ENCODE results near the gene VSTM2B. TPM values are rescaled to one million over a fixed set of nuclear protein-coding genes. Genes with fewer than 3 reads are reported as not detected.

Gene VSTM2B
- total and polyA plus RNA-seq, 2 of the 13 experiments (the other 11 are each of a cell fraction or from before 2014, with no cell fraction given), result not detected

- Histone ChIP-seq H3K27ac (ENCODE audit: extremely low read length, insufficient read depth, low read length) (no peak overlapping the region), H3K79me2 (ENCODE audit: insufficient read depth, low read length) (no peaks in the 10 kb centered on the region), H2AFZ (ENCODE audit: low read length) (no peak overlapping the region), H3K9me3 (ENCODE audit: low read length) (no peaks in the 10 kb centered on the region), H3K4me1 (ENCODE audit: insufficient read depth, low read length) (no peaks in the 10 kb centered on the region), H3K4me2 (ENCODE audit: low read depth, low read length) (no peak overlapping the region), H4K20me1 (ENCODE audit: insufficient read depth, low read length) (no peaks in the 10 kb centered on the region), H3K27me3 (ENCODE audit: control insufficient read depth in 1 of 2, insufficient read depth in 2 of 2, low read length in 2 of 2) (peaks cover 0 to 13% of the 10 kb centered on the region in 2 experiments; a peak in 1 of 5 replicates), H3K36me3 (replicated peaks in 1 of 2; ENCODE audit: control insufficient read depth in 1 of 2, insufficient read depth in 2 of 2, low read length in 2 of 2) (no peaks in the 10 kb centered on the region), H3K9ac (ENCODE audit: insufficient read depth, low read depth, low read length) (no peak overlapping the region), H3K4me3 (replicated peaks in 1 of 3; ENCODE audit: insufficient read depth in 1 of 3, low read depth in 2 of 3, low read length in 3 of 3) (no peak overlapping the region)
- no TSS peak for BruUV-seq (replicated peaks)
- no peak for DNase-seq (ENCODE audit: low spot score)
- in situ Hi-C loops (cut with HindIII; ENCODE audit: extremely low pct_ligation_motif_present, low pct_unique_long_range_greater_than_20kb) (no loop called here), intact Hi-C loops (cut with micrococcal nuclease; ENCODE audit: unreplicated experiment) (no loop called here)
- ChIA-PET CTCF (ENCODE audit: low intra/inter-chr PET ratio, low total read pairs) (no interaction called here), POLR2A (no interaction called here)
- FAIRE-seq, result no peak
- no peak for ATAC-seq
- whole genome bisulfite sequencing (ENCODE audit: low lambda C conversion rate), result 0% methylated on average over 2 of the region's 2 CpGs
- TF ChIP-seq RXRB (CRISPR knock-in tag; IDR thresholded peaks at IDR 0.05; ENCODE audit: borderline replicate concordance), result no peak
- no peak for TF ChIP-seq ZNF512 (CRISPR knock-in tag; IDR thresholded peaks at IDR 0.05)
- no peak for TF ChIP-seq ATF3 (CRISPR knock-in tag; IDR thresholded peaks at IDR 0.05)
- no peak for TF ChIP-seq SNAI1 (CRISPR knock-in tag; IDR thresholded peaks at IDR 0.05; ENCODE audit: borderline replicate concordance)
- TF ChIP-seq ZSCAN29 (CRISPR knock-in tag; conservative IDR thresholded peaks at IDR 0.05), result no peak
- TF ChIP-seq ESRRA (CRISPR knock-in tag; IDR thresholded peaks at IDR 0.05; ENCODE audit: low read depth), result no peak
- TF ChIP-seq POGK (CRISPR knock-in tag; conservative IDR thresholded peaks at IDR 0.05), result no peak
- TF ChIP-seq U2AF2 (IDR thresholded peaks at IDR 0.05; ENCODE audit: low read depth, low read length), result no peak
- TF ChIP-seq ZNF770 (CRISPR knock-in tag; IDR thresholded peaks at IDR 0.05), result no peak
- TF ChIP-seq SALL2 (CRISPR knock-in tag; IDR thresholded peaks at IDR 0.05), result no peak
- TF ChIP-seq ARID4A (CRISPR knock-in tag; IDR thresholded peaks at IDR 0.05; ENCODE audit: borderline replicate concordance), result no peak
- TF ChIP-seq ZNF34 (CRISPR knock-in tag; IDR thresholded peaks at IDR 0.05; ENCODE audit: borderline replicate concordance), result no peak
- no peak for TF ChIP-seq ZNF776 (CRISPR knock-in tag; IDR thresholded peaks at IDR 0.05)
- TF ChIP-seq NPAS2 (CRISPR knock-in tag; IDR thresholded peaks at IDR 0.05; ENCODE audit: borderline replicate concordance), result no peak
- no peak for TF ChIP-seq ASH2L (IDR thresholded peaks at IDR 0.05; ENCODE audit: insufficient read length, low read depth, low read length)
These were observed 62.3 kb downstream of the VSTM2B start for GRCh38 chr19:29588095-29588494.
